Ovary (tissue), 3 donors: ENCODE measurements around the gene KIAA1328.

ENCODE experiments used
- POLR2A ChIP-seq: fragments of 450-650 bp; IDR thresholded peaks from one replicate; pipeline ENCODE4 v1.6.1; 2017; ENCODE audit warnings: antibody characterized with exemption, mild to moderate bottlenecking, moderate library complexity
- TF ChIP-seq, protein P1 (sequence below), 3 donors: fragments of 450-650 bp in 2 of 3; fragments of 200-600 bp in 1 of 3; IDR thresholded peaks; one replicate each; pipeline versions ENCODE4 v1.5.1 to v1.8.0; 2016 to 2022; ENCODE audit warnings: antibody characterized with exemption in 3 of 3, mild to moderate bottlenecking in 1 of 3
- donor health status: DM: no; HTN: no; CAD: no.

DNA sequence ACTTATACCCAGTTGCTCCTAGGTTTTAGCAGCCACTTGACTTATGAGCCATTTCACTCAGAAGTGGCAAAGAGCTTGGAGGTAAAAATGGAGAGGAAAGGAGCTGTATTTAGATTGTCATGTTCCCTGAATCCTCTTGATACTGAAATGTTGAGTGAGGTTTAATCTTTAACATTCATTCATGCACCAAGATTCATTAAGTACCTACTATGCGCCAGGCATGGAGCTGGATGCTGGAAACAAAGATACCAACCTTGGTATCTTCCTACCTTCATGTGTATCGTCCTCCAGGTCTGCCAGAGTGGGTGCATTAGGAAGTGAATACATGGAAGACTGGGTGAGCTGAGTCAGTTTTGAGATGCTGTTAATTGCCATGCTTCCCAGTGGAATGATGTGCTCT, 23.8 kb upstream of the KIAA1328 start:
- no peak for TF ChIP-seq POLR2A
- TF ChIP-seq, protein P1, sequence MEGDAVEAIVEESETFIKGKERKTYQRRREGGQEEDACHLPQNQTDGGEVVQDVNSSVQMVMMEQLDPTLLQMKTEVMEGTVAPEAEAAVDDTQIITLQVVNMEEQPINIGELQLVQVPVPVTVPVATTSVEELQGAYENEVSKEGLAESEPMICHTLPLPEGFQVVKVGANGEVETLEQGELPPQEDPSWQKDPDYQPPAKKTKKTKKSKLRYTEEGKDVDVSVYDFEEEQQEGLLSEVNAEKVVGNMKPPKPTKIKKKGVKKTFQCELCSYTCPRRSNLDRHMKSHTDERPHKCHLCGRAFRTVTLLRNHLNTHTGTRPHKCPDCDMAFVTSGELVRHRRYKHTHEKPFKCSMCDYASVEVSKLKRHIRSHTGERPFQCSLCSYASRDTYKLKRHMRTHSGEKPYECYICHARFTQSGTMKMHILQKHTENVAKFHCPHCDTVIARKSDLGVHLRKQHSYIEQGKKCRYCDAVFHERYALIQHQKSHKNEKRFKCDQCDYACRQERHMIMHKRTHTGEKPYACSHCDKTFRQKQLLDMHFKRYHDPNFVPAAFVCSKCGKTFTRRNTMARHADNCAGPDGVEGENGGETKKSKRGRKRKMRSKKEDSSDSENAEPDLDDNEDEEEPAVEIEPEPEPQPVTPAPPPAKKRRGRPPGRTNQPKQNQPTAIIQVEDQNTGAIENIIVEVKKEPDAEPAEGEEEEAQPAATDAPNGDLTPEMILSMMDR (IDR thresholded peaks at IDR 0.05), result no peak
